ENCODE results near the gene BPIFB4. TPM values are rescaled to one million over a fixed set of nuclear protein-coding genes. Genes with fewer than 3 reads are reported as not detected.

BPIFB4 gene
- total and polyA plus RNA-seq, 2 of the 4 experiments (the other 2 are of a cell fraction), result not detected

- no peak overlapping the region for H4K91ac ChIP-seq (ENCODE audit: insufficient read depth, low read depth, low read length)
- H3K56ac ChIP-seq (ENCODE audit: extremely low read depth, insufficient read depth, low read length), result no peak overlapping the region
- ATAC-seq (ENCODE audit: low read depth) (no peak), DNase-seq (no peak)
- H3K9me1 ChIP-seq (ENCODE audit: insufficient read depth, low read length), result no peaks in the 10 kb centered on the region
- H3K4me2 ChIP-seq (ENCODE audit: low read depth, low read length), result no peak overlapping the region
- H3K23ac ChIP-seq (ENCODE audit: low read depth, low read length), result no peak overlapping the region
- H2AK5ac ChIP-seq (ENCODE audit: low read depth, low read length), result no peak overlapping the region
- WGBS, 2 experiments (ENCODE audit: extremely low coverage in 2 of 2, insufficient read length in 1 of 2), result no CpG with 5 or more reads among the region's 3 CpGs
- H3K27me3 ChIP-seq (ENCODE audit: control insufficient read depth, insufficient read depth, low read length), result no peaks in the 10 kb centered on the region; the same call in none of the 2 replicates
- CTCF ChIA-PET, result no interaction called here
- no peak overlapping the region for H2BK20ac ChIP-seq (ENCODE audit: low read depth, low read length)
- no peaks in the 10 kb centered on the region for H3K79me1 ChIP-seq (ENCODE audit: low read depth in 1 of 2, low read length in 2 of 2)
- H3K18ac ChIP-seq (ENCODE audit: low read depth, low read length), result no peak overlapping the region
- no peak overlapping the region for H3K14ac ChIP-seq (replicated peaks; ENCODE audit: low read depth, low read length)
- H2AK9ac ChIP-seq (replicated peaks; ENCODE audit: low read depth, low read length, poor library complexity), result no peak overlapping the region
- H3K27ac ChIP-seq (ENCODE audit: insufficient read depth, low read length), result no peak overlapping the region
- intact Hi-C loops (cut with micrococcal nuclease) (no loop called here), in situ Hi-C loops (cut with MboI; ENCODE audit: low sequenced_read_pairs) (no loop called here), dilution Hi-C loops (cut with HindIII; ENCODE audit: low sequenced_read_pairs, unreplicated experiment) (no loop called here)
- no peaks in the 10 kb centered on the region for H3K36me3 ChIP-seq (ENCODE audit: control insufficient read depth, insufficient read depth, low read length)
- H4K5ac ChIP-seq (ENCODE audit: low read depth, low read length), result no peak overlapping the region
- H3K9ac ChIP-seq (ENCODE audit: low read depth, low read length), result no peak overlapping the region
- H3K4me3 ChIP-seq (ENCODE audit: insufficient read depth, low read depth, low read length), result no peak overlapping the region
- no peak overlapping the region for H2AFZ ChIP-seq (replicated peaks; ENCODE audit: low read length, poor library complexity)
- H2BK120ac ChIP-seq (ENCODE audit: low read depth, low read length), result no peak overlapping the region
- no TSS peak for BruUV-seq (replicated peaks)
- no peak overlapping the region for H3K4ac ChIP-seq (ENCODE audit: low read depth, low read length)
- H2BK15ac ChIP-seq (ENCODE audit: low read depth, low read length), result no peak overlapping the region
- no peak overlapping the region for H2BK5ac ChIP-seq (ENCODE audit: low read depth, low read length, poor library complexity, severe bottlenecking)
- no peaks in the 10 kb centered on the region for H3K9me3 ChIP-seq (ENCODE audit: control insufficient read depth, insufficient read depth, low read length)
- POLR2A ChIA-PET (ENCODE audit: unreplicated experiment), result no interaction called here
- TF ChIP-seq FOS (IDR thresholded peaks at IDR 0.05; ENCODE audit: low read depth, low read length) (no peak), NFE2L2 (IDR thresholded peaks at IDR 0.05; ENCODE audit: low read depth, low read length) (no peak), POLR2A (IDR thresholded peaks at IDR 0.05; ENCODE audit: low read depth, low read length) (no peak), RAD21 (IDR thresholded peaks at IDR 0.05; ENCODE audit: low read length) (no peak), CHD1 (IDR thresholded peaks at IDR 0.05; ENCODE audit: low read depth, low read length) (no peak), SMC3 (IDR thresholded peaks at IDR 0.05; ENCODE audit: low read depth, low read length) (no peak), BHLHE40 (IDR thresholded peaks at IDR 0.05; ENCODE audit: low read depth, low read length) (no peak), RCOR1 (IDR thresholded peaks at IDR 0.05; ENCODE audit: insufficient replicate concordance, low read length) (no peak), CTCF (conservative IDR thresholded peaks at IDR 0.05; ENCODE audit: low read depth, low read length) (no peak), MAFK (IDR thresholded peaks at IDR 0.05; ENCODE audit: low read depth, low read length) (no peak)
- H4K8ac ChIP-seq (ENCODE audit: low read depth in 2 of 2, low read length in 2 of 2), result no peak overlapping the region
- no peaks in the 10 kb centered on the region for H4K20me1 ChIP-seq (ENCODE audit: insufficient read depth, low read length)
- no peaks in the 10 kb centered on the region for H3K4me1 ChIP-seq (ENCODE audit: control insufficient read depth, insufficient read depth, low read length)
Observed at GRCh38 chr20:33091693-33092092, 12.2 kb downstream of the BPIFB4 start.

Measured in IMR-90 (cell line).